ENCODE measurements around the gene ZMAT5. TPM values are rescaled to one million over a fixed set of nuclear protein-coding genes. Genes with fewer than 3 reads are reported as not detected.

Gene ZMAT5
- total RNA-seq, 1 donor = 7.7 TPM

- no peaks in the 10 kb centered on the region for H3K27me3 ChIP-seq (ENCODE audit: insufficient read depth, low read length)
- no peak overlapping the region for H3K4me3 ChIP-seq (ENCODE audit: low read length)
- no peaks in the 10 kb centered on the region for H3K9me3 ChIP-seq (ENCODE audit: low read depth, low read length)
- H3K4me1 ChIP-seq (ENCODE audit: insufficient read depth, low read length) = peaks cover 18% of the 10 kb centered on the region
These were observed 15.1 kb downstream of the ZMAT5 start for GRCh38 chr22:29751669-29752068.

GRCh38 chr22:29750559-29751538, 16.0 kb downstream of the ZMAT5 start:
- H3K4me3 ChIP-seq (ENCODE audit: low read length) = no peak overlapping the region
- no peaks in the 10 kb centered on the region for H3K27me3 ChIP-seq (ENCODE audit: insufficient read depth, low read length)
- H3K4me1 ChIP-seq (ENCODE audit: insufficient read depth, low read length) = peaks cover 18% of the 10 kb centered on the region
- no peaks in the 10 kb centered on the region for H3K9me3 ChIP-seq (ENCODE audit: low read depth, low read length)

GRCh38 chr22:29750029-29750428, 16.8 kb downstream of the ZMAT5 start:
- no peaks in the 10 kb centered on the region for H3K9me3 ChIP-seq (ENCODE audit: low read depth, low read length)
- H3K4me1 ChIP-seq (ENCODE audit: insufficient read depth, low read length) = peaks cover 18% of the 10 kb centered on the region
- H3K27me3 ChIP-seq (ENCODE audit: insufficient read depth, low read length) = no peaks in the 10 kb centered on the region
- H3K4me3 ChIP-seq (ENCODE audit: low read length) = no peak overlapping the region

DNA sequence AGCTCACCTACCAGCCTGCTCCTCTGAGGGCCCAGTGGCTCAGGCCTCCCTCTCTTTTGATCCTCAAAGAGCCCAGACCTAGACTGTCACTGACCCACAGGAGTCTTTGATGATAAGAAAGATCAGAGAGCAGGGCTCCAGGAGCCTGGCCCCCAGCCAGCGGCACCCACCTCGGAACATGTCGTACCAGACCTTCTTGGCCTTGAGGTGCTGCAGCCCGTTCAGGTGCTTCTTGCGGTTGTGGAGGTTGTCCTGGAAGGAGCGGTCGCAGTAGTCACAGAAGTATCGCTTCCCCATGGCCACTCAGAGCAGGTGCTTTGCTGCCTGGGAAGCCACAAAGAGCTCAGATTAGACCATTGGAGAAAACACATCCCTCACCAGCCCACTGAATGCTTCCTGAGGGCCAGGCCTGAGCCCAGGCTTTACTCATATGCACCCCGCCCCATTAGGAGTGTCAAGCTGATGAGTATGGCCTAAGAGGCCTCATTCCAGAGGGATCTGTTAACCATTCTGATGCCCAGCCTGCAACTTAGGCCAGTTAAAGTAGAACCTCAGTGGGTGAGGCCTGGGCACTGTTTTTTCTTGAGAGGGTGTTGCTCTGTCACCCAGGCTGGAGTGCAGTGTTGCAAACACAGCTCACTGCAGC, 18.4 kb downstream of the ZMAT5 start:
- no peaks in the 10 kb centered on the region for H3K27me3 ChIP-seq (ENCODE audit: insufficient read depth, low read length)
- H3K4me3 ChIP-seq (ENCODE audit: low read length) = no peak overlapping the region
- peaks cover 18% of the 10 kb centered on the region for H3K4me1 ChIP-seq (ENCODE audit: insufficient read depth, low read length)
- H3K9me3 ChIP-seq (ENCODE audit: low read depth, low read length) = no peaks in the 10 kb centered on the region

GRCh38 chr22:29747832-29748231, 19.0 kb downstream of the ZMAT5 start:
- Histone ChIP-seq H3K4me1 (ENCODE audit: insufficient read depth, low read length) (peaks cover 18% of the 10 kb centered on the region), H3K4me3 (ENCODE audit: low read length) (no peak overlapping the region), H3K9me3 (ENCODE audit: low read depth, low read length) (no peaks in the 10 kb centered on the region), H3K27me3 (ENCODE audit: insufficient read depth, low read length) (no peaks in the 10 kb centered on the region)

DNA sequence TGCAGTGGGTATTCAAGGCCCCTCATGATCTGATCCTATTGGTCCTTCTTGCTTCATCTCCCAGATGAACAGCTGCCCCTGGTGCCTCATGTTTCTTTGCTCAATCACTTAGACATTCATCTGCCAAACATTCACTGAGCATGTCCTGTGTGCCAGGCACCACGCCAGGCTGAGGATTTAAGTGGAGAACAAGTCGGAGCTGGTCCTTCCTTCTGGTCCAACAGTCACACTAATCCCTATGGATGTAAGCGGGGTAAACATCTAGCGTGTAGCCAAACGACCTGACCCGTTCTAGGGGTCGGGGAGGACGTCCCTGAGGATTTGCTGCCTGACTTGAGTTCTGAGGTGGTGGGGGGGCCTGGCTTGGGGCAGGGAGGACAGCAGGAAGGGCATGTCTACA, 21.9 kb downstream of the ZMAT5 start:
- Histone ChIP-seq H3K9me3 (ENCODE audit: low read depth, low read length) (no peaks in the 10 kb centered on the region), H3K4me3 (ENCODE audit: low read length) (no peak overlapping the region), H3K4me1 (ENCODE audit: insufficient read depth, low read length) (no peaks in the 10 kb centered on the region), H3K27me3 (ENCODE audit: insufficient read depth, low read length) (no peaks in the 10 kb centered on the region)

DNA sequence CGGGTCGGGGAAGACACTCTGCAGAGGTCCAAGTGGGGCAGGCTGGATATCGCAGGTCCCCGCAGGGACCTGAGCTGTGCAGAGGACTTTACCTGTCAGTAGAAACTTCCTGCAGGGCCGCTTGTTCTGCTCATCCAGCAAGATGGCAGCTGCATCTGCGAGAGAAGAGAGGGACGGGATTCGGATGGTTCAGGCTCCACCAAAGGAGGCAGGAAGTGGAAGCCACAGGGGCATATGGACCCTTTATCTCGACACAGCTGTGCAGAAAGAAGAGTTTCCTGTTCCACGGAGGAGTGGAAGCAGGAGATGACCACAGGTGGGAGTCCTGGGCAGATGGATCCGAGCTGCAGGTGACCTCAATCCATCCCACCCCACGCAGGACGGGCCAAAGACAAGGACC, 24.5 kb downstream of the ZMAT5 start:
- no peak overlapping the region for H3K4me3 ChIP-seq (ENCODE audit: low read length)
- no peaks in the 10 kb centered on the region for H3K9me3 ChIP-seq (ENCODE audit: low read depth, low read length)
- H3K4me1 ChIP-seq (ENCODE audit: insufficient read depth, low read length) = no peaks in the 10 kb centered on the region
- no peaks in the 10 kb centered on the region for H3K27me3 ChIP-seq (ENCODE audit: insufficient read depth, low read length)

- H3K4me3 ChIP-seq (ENCODE audit: low read length) = no peak overlapping the region
- H3K9me3 ChIP-seq (ENCODE audit: low read depth, low read length) = no peaks in the 10 kb centered on the region
- no peaks in the 10 kb centered on the region for H3K27me3 ChIP-seq (ENCODE audit: insufficient read depth, low read length)
- no peaks in the 10 kb centered on the region for H3K4me1 ChIP-seq (ENCODE audit: insufficient read depth, low read length)
These were observed 24.9 kb downstream of the ZMAT5 start for GRCh38 chr22:29741926-29742325.

- Histone ChIP-seq H3K27me3 (ENCODE audit: insufficient read depth, low read length) (no peaks in the 10 kb centered on the region), H3K4me3 (ENCODE audit: low read length) (no peak overlapping the region), H3K4me1 (ENCODE audit: insufficient read depth, low read length) (no peaks in the 10 kb centered on the region), H3K9me3 (ENCODE audit: low read depth, low read length) (no peaks in the 10 kb centered on the region)
These were observed 26.6 kb downstream of the ZMAT5 start for GRCh38 chr22:29740216-29740615.

DNA sequence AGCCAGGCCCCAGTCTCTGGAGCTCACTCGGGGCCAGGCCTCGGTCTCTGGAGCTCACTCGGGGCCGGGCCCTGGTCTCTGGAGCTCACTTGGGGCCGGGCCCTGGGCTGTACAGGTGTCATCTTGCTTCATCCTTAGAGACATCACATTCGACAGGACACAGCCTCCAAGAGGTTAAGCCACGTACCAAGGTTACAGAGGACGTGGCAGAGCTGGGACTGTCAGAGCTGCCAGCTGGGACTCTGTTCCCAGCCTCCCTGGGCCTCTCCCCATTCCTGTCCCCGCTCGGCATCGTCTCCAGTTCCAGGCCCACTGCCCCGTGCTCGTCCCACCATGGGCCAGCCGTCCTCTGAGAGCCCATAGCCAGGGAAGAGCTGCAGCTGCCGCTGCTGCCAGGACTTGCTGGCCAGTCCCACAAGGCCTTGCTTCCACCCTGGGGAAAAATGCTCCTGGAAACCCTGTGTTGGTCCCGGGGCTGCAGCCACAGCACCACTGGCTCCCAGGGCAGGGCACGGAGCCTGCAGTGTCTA, 27.4 kb downstream of the ZMAT5 start:
- H3K27me3 ChIP-seq (ENCODE audit: insufficient read depth, low read length) = no peaks in the 10 kb centered on the region
- no peaks in the 10 kb centered on the region for H3K9me3 ChIP-seq (ENCODE audit: low read depth, low read length)
- H3K4me1 ChIP-seq (ENCODE audit: insufficient read depth, low read length) = no peaks in the 10 kb centered on the region
- H3K4me3 ChIP-seq (ENCODE audit: low read length) = no peak overlapping the region

DNA sequence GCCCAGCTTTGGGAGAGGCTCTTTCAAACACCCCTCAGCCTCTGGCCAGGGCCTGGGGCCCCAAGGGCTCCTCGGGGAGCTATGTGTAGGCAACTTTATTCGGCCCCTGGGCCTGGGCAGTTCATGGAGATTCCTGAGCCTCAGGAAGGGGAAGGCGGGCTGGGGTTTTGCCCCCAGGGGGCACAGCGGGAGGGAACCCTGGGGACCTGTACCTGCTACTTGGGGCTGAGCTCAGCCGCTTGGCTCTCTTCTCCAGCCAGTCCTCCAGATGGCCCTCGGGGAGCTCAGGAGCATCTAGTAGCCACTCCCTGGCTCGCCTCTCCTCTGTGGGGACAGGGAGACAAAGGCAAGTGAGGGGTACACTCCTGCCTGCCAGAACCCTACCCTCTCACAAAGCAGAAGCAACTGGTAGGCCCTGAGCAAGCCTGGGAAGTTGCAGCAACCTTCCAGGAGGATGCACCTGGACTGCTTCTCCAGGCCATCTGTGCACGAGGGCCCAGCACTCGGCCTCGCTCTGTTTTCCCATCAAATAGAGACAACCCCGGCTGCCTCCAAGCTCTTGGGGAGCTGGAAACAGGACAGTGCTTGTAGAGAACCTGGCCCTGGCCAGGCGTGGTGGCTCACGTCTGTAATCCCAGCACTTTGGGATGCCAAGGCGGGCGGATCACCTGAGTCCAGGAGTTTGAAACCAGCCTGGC, 28.5 kb downstream of the ZMAT5 start:
- Histone ChIP-seq H3K4me3 (ENCODE audit: low read length) (no peak overlapping the region), H3K9me3 (ENCODE audit: low read depth, low read length) (no peaks in the 10 kb centered on the region), H3K4me1 (ENCODE audit: insufficient read depth, low read length) (no peaks in the 10 kb centered on the region), H3K27me3 (ENCODE audit: insufficient read depth, low read length) (no peaks in the 10 kb centered on the region)

- Histone ChIP-seq H3K9me3 (ENCODE audit: low read depth, low read length) (no peaks in the 10 kb centered on the region), H3K4me1 (ENCODE audit: insufficient read depth, low read length) (no peaks in the 10 kb centered on the region), H3K27me3 (ENCODE audit: insufficient read depth, low read length) (no peaks in the 10 kb centered on the region), H3K4me3 (ENCODE audit: low read length) (no peak overlapping the region)
These were observed 29.3 kb downstream of the ZMAT5 start for GRCh38 chr22:29737251-29738117.

DNA sequence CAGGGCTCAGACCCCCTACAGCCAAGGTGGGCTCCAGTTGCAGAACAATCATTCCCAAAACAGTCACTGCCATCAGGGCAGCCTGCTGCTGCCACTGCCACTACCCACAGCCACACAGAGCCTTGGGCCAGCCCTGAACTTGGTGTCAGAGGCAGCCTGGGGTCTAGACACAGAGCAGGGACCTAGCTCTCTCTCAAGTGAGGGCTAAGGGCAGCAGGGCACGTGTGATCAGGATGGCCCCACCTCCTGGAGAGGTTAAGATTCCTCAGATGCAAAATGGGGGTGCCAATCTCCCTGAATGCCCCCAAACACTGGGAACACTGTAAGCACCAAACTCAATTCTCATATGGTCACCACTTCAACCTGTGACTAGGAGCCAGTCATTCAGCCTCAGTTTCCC, 31.4 kb downstream of the ZMAT5 start:
- H3K4me1 ChIP-seq (ENCODE audit: insufficient read depth, low read length) = no peaks in the 10 kb centered on the region

DNA sequence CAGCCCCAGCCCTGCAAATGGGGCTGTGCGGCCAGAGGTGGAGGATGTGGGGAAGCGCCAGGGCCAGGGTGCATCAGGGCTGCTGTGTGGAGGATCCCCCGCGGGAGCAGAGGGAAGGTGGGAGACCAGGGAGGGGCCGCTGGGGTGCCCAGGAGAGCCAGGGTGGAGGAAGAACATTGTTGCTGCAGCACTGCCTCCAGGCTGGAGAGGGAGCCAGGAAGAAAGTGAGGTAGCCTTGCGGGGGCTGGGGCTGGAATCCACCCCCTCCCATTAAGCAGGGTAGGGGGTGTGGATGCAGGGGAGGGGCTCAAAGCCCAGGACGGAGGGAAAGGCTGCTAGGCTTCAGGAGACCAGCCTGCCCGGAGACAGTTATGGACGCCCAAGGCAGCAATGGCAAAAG, 32.0 kb downstream of the ZMAT5 start:
- no peaks in the 10 kb centered on the region for H3K4me1 ChIP-seq (ENCODE audit: insufficient read depth, low read length)
- no peaks in the 10 kb centered on the region for H3K9me3 ChIP-seq (ENCODE audit: low read depth, low read length)
- H3K27me3 ChIP-seq (ENCODE audit: insufficient read depth, low read length) = no peaks in the 10 kb centered on the region
- H3K4me3 ChIP-seq (ENCODE audit: low read length) = no peak overlapping the region

More for the DNA sequence above, 31.4 kb downstream of the ZMAT5 start:
- Histone ChIP-seq H3K27me3 (ENCODE audit: insufficient read depth, low read length) (no peaks in the 10 kb centered on the region), H3K4me3 (ENCODE audit: low read length) (no peak overlapping the region), H3K9me3 (ENCODE audit: low read depth, low read length) (no peaks in the 10 kb centered on the region)
